Motor neuron (in vitro differentiated cells): ENCODE data around the gene VSIR. TPM values are rescaled to one million over a fixed set of nuclear protein-coding genes. Genes with fewer than 3 reads are reported as not detected.

Source experiments
- ATAC-seq, 8 experiments: fragments of 200-7000 bp; cut with Tn5 transposase; replicated peaks in 6 of 8; 2 replicates each; pipeline ENCODE4 v1.8.0; 2021; ENCODE audit warnings: mild to moderate bottlenecking in 8 of 8, moderate library complexity in 8 of 8
- H3K27ac ChIP-seq, 2 donors: fragments of 250-450 bp; sonication (Bioruptor Pico); 2 replicates each; pipeline ENCODE4 v1.9.0; 2021; ENCODE audit warnings: antibody characterized with exemption in 2 of 2, mild to moderate bottlenecking in 2 of 2, moderate library complexity in 1 of 2
- H3K4me1 ChIP-seq, 2 donors: fragments of 250-450 bp; sonication (Bioruptor Pico); replicated peaks in 1 of 2; 2 replicates each; pipeline ENCODE4 v1.6.1; 2021; ENCODE audit warnings: antibody characterized with exemption in 2 of 2, mild to moderate bottlenecking in 2 of 2, moderate library complexity in 1 of 2
- H3K4me3 ChIP-seq, 5 donors: fragments of 250-450 bp; sonication (Bioruptor Pico); 2 replicates each; pipeline ENCODE4 v1.9.0; 2021; ENCODE audit warnings: antibody characterized with exemption in 5 of 5, mild to moderate bottlenecking in 5 of 5, moderate library complexity in 4 of 5
- WGBS, 10 experiments: fragments of 450-650 bp; shearing (Covaris generic); methylation state at CpG; one replicate each; pipeline ENCODE4 v1.0.0; 2022; 5-methylcytosine and 5-hydroxymethylcytosine counted together
- in situ Hi-C, 9 experiments: fragments of 400-800 bp; cut with MboI; loops; one replicate each; pipeline ENCODE4 v1.15.0; 2021; ENCODE audit warnings: low sequenced_read_pairs in 9 of 9, low pct_unique_long_range_greater_than_20kb in 2 of 9; ENCODE audit not compliant: unreplicated experiment in 9 of 9
- total RNA-seq, 8 experiments: library from RNA; unstranded; fragments of 300-600 nt; gene quantifications; 2 replicates each; pipeline versions ENCODE4 v1.2.3 to v1.2.4, GENCODE V29; 2022

The VSIR gene
- total RNA-seq: 10 to 100 TPM in 1 of 8 experiments, 1 to 10 TPM in 3, under 1 TPM in 4; 0.05 to 35.2 (median 2.2) TPM

DNA sequence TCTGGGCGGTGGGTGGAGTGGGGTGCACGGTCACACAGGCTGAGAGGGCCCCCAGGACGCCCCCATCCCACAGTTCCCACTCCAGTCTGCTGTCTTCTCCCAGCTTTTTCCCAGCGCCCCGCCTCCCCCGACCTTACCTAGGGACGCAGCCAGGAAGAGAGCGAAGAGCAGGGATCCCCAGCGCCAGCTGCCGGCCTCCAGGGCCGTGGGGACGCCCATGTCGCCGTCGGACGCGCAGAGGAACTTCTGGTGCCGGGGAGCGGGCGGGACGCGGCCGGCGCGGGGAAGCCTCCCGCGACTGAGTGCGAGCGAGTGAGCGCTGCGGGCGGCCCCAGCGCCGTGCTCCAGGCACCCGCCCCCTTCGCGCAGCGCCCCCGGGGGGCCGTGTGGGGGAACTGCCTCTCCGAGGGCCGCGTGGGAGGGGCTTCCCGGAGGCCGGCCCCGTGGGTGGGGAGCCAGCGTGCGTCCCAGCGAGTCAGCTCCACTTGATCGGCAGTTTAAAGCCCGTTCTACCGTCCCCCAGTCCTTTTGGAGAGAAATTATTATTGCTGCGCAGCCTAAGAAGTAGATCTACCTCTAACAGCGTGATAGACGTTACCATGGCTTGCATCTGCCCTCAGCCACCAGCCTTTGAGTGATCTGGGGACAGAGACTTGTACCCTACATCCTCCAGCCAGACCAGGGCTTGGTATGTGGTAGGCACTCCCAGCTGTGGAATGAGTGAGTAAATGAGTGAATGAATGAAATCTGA is at the start of gene VSIR:
TSS of gene VSIR (minus strand) at position 300 of the 751 bp plus-strand sequence. CDS start at position 219, 81 bp downstream.
- peak; percentile 77 to 94 (median 88) for ATAC-seq
- H3K27ac ChIP-seq: no peak within 1 kb of the TSS
- H3K4me1 ChIP-seq: peaks cover 4 to 7% of the 10 kb centered on the region in 2 donors
- WGBS, 10 experiments: 0 to 20% (median 8%) methylated on average over 1 to 4 of the region's 55 CpGs; no CpG with 5 or more reads in 6 of the 10 experiments
- in situ Hi-C loops: no loop called here
- peak within 1 kb of the TSS; percentile 5 to 28 (median 26) for H3K4me3 ChIP-seq

DNA sequence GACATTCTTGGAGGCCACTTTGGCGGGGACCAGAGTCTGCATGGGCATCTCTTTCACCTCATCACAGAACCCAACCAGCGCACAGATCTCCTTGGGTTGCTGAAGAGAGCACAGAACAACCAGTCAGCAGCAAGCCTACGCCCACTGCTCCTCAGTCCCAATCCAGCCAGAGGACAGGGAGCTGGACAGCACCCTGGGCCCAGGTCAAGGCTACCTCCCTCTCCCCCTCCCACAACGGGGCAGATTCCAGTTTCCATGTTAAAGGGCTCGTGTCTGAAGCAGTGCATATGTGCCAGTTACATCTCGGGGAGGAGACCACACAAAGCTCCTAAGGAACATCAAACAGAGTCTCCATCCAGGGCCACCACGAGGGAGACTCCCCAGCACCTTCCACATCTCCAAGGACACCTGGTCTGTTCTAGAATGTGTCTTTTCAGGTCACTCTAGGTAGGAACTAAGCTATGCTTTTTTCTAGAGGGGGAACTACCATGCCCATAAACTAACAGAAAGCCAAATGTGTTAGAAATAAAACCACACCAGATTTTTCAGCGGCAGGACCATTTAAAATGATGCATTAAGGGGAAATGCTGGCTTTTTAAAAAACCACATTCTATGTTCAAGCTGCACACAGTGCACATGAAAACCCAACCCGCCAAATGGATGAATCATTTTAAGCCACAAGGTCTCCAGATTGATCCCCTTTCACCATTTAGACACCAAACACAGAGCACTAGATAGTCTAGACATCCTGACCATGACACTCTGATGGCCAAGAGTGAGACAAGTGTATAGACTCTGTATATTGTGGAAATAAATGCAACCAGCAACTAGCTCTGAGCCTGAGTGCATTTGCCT is 48.8 kb upstream of the VSIR start:
- WGBS, 10 experiments: 63 to 100% (median 90%) methylated on average over 1 to 6 of the region's 9 CpGs; no CpG with 5 or more reads in 3 of the 10 experiments
- H3K4me3 ChIP-seq: no peak overlapping the region
- in situ Hi-C loops: no loop called here
- ATAC-seq: no peak
- H3K27ac ChIP-seq: no peak overlapping the region
- H3K4me1 ChIP-seq: no peaks in the 10 kb centered on the region

DNA sequence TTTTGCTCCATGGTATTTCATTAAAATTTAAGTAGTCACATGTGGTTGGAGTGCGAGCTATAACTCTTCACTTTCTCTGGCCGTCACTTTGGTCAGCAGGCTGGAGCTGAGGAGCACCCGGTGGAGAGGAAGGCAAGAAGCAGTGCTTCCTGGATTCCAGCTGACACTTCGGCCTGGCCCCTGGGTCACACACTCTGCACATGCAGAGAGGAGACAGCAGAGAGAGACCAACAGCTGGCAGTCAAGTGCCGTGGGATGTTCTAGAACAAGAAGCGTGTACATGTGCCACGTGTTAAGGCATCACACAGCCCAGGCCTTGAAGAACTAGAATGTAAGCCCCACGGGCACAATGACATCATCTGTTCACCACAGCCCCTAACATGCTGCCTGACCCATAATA is 47.6 kb upstream of the VSIR start:
- in situ Hi-C loops: no loop called here
- ATAC-seq: no peak
- 75 to 97% (median 93%) methylated on average over 3 to 6 of the region's 8 CpGs; no CpG with 5 or more reads in 3 of the 10 experiments for WGBS, 10 experiments
- Histone ChIP-seq H3K4me3 (no peak overlapping the region), H3K27ac (no peak overlapping the region), H3K4me1 (no peaks in the 10 kb centered on the region)

DNA sequence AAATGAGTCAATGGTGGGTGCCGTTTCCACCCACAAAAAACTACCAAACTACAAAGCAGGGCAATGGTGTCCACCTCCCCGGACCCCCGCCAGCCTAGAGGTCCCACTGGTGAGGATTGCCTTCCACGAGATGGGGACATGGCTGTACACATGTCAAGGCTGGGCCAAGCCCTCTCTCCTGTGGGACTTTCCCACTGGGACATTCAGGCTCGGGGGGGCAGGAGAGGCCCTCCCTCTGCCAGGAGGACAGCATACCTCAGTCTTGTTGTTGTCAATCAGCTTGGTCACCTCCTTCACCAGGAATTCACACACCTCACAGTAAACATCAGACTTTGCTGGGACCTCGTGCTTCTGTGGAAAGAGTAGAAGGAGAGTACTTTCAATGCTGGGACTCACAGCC is 46.7 kb upstream of the VSIR start:
- in situ Hi-C loops: no loop called here
- WGBS, 10 experiments: 72 to 100% (median 83%) methylated on average over 1 to 4 of the region's 6 CpGs; no CpG with 5 or more reads in 7 of the 10 experiments
- no peak overlapping the region for H3K27ac ChIP-seq

DNA sequence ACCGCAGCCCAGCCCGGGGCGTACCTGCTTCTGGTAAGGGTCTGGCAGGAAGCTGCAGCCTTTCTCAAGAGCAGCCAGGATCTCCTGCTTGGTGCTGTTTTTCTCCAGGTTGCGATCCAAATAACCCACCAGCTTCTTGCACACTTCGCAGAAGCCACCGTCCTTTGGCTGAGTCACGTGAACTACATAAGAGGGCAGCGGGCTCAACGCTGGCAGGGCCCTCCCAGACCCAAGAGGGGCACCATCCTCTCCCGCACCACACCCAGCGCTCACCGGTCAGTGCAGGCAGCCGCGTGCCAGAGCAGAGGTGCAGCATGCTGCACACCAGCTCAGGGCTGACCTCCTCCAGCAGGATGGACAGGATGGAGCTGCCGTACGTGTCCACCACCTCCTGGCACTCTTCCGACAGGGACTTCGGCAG is 46.1 kb upstream of the VSIR start:
- Histone ChIP-seq H3K27ac (no peak overlapping the region), H3K4me3 (no peak overlapping the region), H3K4me1 (no peaks in the 10 kb centered on the region)
- in situ Hi-C loops: no loop called here
- no peak for ATAC-seq
- 74 to 100% (median 94%) methylated on average over 2 to 12 of the region's 18 CpGs; no CpG with 5 or more reads in 6 of the 10 experiments for WGBS, 10 experiments

More for the DNA sequence above, 46.7 kb upstream of the VSIR start:
- no peak for ATAC-seq
- Histone ChIP-seq H3K4me1 (no peaks in the 10 kb centered on the region), H3K4me3 (no peak overlapping the region)

DNA sequence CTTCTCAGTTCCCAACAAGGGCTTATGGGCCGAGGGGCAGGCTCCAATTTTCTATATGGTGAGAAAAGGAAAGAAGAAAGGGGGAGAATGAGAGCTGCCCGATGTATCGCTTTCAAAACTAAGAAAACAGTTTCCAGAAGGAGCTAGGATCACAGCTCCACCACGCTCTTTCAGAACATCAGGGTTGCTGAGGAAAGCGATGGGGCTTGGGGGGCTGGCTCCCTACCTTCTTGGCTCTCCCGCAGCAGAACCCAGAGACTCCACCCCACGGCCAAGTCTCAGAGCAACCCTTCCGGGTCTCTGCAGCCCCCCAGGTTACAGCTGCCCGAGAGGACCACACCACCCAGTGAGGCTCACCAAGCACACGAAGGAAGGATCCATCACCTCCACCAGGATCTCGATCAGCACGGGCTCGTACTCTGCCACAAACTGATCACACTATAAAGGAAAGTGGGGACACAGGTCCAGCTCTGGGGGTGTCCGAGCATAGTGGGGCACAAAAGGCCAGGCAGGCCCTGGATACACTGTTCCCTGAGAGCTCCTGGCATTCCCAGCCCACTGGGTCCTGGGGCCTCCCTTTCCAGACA is 45.4 kb upstream of the VSIR start:
- 47 to 96% (median 93%) methylated on average over 3 to 10 of the region's 14 CpGs; no CpG with 5 or more reads in 3 of the 10 experiments for WGBS, 10 experiments
- in situ Hi-C loops: no loop called here
- Histone ChIP-seq H3K4me1 (no peaks in the 10 kb centered on the region), H3K4me3 (no peak overlapping the region), H3K27ac (no peak overlapping the region)
- no peak for ATAC-seq

DNA sequence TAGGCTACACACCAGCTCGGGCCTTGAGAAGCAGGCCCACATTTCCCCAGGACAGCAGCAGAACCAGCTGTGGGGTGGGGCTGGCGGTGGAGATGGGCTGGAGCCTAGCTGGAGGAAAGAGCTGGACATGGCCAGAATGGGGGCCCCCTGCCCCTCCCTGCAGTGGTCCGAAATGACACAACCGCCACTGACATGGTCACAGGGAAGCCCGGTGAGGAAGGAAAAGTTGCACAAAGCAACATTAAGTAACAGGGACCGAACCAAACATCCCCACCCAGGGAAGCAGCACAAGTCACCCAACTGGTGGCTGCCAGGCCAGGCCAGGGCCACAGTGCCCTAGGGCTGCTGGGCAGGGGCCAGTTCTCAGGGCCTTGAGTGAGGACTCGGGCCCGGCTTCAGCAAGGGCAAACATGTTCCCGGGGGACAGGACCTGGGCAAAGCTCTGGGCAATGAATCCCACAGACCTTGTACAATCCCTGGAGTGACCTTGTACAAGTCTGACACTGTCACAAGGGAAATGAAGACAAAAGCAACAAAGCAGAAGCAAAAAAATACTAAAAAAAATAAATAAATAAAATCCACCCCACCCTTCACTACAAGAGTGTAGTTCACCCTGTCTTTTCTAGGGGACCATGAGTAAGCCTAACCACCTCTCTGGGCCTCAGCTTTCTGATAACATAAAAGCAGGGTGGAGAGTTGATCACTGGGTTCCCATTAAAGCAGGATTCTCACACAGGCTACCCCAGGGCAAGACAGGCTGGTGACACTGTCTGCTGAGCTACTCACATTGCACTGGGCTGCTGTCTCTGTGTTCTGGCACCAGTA is 44.7 kb upstream of the VSIR start:
- no peak overlapping the region for H3K4me3 ChIP-seq
- no peak overlapping the region for H3K27ac ChIP-seq
- peaks cover 3% of the 10 kb centered on the region in 2 donors for H3K4me1 ChIP-seq
- in situ Hi-C loops: no loop called here
- 28 to 100% (median 79%) methylated on average over 3 to 5 of the region's 9 CpGs; no CpG with 5 or more reads in 6 of the 10 experiments for WGBS, 10 experiments
- peak in 2 of 8 experiments; percentile 50 to 62 for ATAC-seq

DNA sequence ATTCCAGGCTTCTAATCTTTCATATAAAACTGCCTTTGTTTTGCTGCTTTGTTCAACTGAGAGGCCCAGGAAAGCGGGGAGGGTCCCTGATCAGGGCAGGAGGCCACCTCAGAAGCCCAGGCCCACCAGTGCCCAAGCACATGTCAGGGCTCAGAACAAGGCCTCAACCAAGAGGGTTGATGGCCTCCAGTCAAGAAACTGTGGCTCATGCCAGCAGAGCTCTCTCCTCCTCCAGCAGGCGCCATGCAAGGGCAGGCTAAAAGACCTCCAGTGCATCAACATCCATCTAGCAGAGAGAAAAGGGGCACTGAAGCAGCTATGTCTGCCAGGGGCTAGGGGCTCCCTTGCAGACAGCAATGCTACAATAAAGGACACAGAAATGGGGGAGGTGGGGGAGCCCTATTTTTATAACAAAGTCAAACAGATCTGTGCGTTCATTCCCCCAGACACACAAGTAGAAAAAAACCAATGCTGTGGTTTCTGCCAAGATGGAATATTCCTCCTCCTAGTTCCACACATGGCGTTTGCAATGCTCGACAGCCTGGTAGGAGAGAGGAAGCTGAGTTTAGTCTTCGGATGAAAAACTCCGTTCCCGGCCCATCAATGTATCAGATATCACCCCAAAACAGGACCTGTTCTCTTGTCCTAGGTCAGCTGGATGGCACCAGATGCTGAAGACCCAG is 43.8 kb upstream of the VSIR start:
- peak overlapping the region in 1 of 2 donors; percentile 24 for H3K27ac ChIP-seq
- peaks cover 6 to 12% of the 10 kb centered on the region in 2 donors for H3K4me1 ChIP-seq
- in situ Hi-C loops: no loop called here
- 67 to 100% (median 90%) methylated on average over 1 to 5 of the region's 8 CpGs; no CpG with 5 or more reads in 3 of the 10 experiments for WGBS, 10 experiments
- no peak overlapping the region for H3K4me3 ChIP-seq
- ATAC-seq: no peak

DNA sequence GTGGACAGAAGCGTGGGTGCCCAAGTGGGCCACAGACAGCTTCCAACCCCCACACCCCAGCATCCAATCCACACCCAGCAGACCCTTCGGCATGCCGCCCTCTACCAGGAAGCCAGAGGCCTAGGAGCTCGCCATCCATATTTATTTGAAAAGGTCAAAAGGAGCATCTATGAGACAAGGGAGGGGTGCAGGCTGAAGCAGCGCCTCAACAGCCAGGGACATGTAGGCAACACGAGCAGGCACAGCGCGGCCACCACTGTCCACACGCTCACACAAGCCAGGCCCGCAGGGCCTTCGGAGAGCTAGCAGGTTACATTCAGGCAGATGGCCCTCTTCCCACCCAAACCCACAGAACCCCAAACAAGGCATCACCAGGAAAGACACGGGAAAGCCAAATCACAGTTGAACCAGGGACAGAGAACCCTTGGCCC is 43.1 kb upstream of the VSIR start:
- in situ Hi-C loops: no loop called here
- no peak for ATAC-seq
- Histone ChIP-seq H3K4me3 (no peak overlapping the region), H3K27ac (no peak overlapping the region), H3K4me1 (peaks cover 6 to 13% of the 10 kb centered on the region in 2 donors)
- 0 to 100% (median 90%) methylated on average over 1 to 4 of the region's 12 CpGs; no CpG with 5 or more reads in 3 of the 10 experiments for WGBS, 10 experiments

DNA sequence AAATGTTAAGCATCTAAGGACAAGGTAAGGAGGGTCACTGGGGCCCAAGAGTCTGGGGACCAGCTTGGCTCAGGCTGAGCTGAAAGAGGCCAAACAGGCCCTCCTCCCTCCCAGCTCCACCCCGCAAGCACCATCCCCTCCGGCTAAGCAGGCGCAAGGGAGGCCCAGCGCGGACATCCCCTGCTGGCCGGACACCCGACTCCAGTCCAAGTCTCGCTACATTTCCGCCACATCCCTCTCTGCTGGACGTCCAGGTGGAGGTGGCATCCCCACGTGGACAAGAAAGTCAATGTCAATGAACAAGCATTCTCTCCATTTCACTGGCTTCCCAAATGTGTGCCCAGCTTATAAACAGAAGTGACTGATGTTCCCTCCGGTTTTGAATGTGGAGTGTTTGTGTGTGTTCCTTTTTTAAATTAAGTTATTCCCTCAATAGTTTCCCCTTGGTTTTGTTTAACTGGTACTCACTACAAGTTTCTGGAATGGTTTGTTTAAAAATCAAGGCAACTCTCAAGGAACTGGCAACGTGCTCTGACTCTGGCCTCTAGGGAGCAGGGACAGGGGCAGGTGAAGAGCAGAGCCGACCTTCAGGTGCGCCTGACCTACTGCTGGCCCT is 42.3 kb upstream of the VSIR start:
- ATAC-seq: no peak
- no peak overlapping the region for H3K4me3 ChIP-seq
- peaks cover 6 to 13% of the 10 kb centered on the region in 2 donors for H3K4me1 ChIP-seq
- no peak overlapping the region for H3K27ac ChIP-seq
- 60 to 100% (median 94%) methylated on average over 1 to 11 of the region's 15 CpGs; no CpG with 5 or more reads in 2 of the 10 experiments for WGBS, 10 experiments
- in situ Hi-C loops: no loop called here

DNA sequence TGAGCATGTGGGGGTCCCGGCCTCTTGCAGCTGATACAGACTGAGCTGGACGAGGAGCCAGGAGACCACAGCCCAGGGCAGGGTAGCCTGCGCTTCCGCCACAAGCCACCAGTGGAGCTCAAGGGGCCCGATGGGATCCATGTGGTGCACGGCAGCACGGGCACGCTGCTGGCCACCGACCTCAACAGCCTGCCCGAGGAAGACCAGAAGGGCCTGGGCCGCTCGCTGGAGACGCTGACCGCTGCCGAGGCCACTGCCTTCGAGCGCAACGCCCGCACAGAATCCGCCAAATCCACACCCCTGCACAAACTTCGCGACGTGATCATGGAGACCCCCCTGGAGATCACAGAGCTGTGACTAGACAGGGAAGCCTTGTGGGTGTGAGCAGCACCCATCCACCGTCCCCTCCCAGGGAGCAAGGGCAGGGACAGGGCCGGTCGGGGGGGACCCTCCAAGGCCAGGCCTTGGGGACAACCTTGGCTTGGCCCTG is 41.6 kb upstream of the VSIR start:
- H3K4me3 ChIP-seq: no peak overlapping the region
- WGBS, 10 experiments: 86 to 93% methylated on average over 7 to 12 of the region's 26 CpGs; no CpG with 5 or more reads in 8 of the 10 experiments
- peaks cover 6 to 13% of the 10 kb centered on the region in 2 donors for H3K4me1 ChIP-seq
- no peak overlapping the region for H3K27ac ChIP-seq
- ATAC-seq: peak in 1 of 8 experiments; percentile 12
- in situ Hi-C loops: no loop called here
